A549 treated with ZK216348 at 1 μM for 4 hours (cell line): ENCODE data around the gene DENR. TPM values are rescaled to one million over a fixed set of nuclear protein-coding genes. Genes with fewer than 3 reads are reported as not detected.

ENCODE experiments used
- total RNA-seq: library from RNA; stranded (reverse); fragments of 200-300 nt; extraction: Qiagen RNA extraction; gene quantifications from 5 replicates; pipeline ENCODE4 v1.2.3, GENCODE V29; 2022; ENCODE audit warnings: low read depth

Gene DENR
- 51.9 to 71.8 TPM (median 59.0 TPM) in 5 replicates for total RNA-seq

DNA sequence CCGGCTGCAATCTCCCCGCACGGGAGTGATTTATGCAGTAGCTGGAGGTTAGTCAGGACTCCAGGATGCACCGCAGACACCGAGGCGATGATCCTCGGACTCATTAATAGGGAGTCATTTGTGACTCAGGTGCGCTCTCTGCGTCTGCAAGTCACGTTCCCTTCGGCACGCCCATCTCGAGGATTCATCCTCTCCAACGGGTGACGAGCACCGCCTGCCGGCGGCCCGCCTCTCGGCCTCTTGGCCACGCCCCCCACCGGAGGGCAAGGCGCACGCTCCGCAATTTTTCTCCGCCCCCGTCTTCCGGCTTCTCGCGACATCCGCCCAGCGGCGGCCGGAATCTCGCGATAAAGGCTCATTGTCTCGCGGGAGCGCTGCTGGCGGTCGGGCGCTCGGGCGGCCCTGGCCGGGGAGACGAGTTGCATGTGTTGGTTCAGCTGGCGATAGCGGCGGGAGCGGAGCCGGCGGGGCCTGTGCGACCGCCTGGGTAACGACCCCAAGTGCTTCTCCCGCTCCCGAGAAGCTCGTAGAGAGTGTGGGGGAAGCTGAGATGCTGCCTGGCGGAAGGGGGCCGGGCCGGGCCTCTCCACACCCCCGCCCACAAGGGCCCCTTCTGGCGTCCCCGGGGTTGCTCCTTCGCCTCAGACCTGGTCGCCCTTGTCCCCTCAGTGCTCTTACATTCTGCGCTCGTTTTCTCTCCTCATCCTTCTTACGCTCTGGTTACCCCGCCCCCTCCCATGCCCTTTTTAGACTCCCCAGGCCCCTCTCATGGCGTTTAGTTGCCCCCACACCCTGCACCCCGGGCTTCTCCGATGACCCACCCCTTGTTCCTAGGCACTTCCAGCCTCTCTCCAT, at the start of gene DENR:
DENR (plus strand) TSS at position 361 of the 855 bp plus-strand sequence. CDS start 878 bp downstream, outside the sequence.

GRCh38 chr12:122702890-122703611, 49.6 kb upstream of the DENR start, which contains the start of gene HCAR2:
HCAR2 (minus strand) TSS chr12:122703357; CDS start chr12:122703283, 74 bp downstream.

DNA sequence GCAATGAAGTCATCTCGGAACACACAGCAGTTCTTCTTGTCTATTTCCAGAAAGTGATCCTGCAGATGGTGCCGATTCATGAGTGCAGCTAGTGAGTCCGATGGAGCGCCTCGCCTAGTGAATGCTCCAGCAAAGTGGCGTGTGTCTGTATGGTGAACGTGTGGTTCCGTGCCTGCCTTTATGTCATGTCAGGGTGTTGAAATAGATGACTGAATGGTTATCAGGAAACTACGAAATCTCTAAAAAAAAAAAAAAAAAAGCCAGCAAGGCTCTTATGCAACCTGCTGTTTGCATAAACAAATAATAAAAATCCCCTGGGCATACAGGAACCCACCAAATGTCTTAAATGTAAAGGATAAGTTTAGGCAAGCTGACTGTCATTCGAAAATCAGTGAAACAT, 36.0 kb upstream of the DENR start, which contains the start of gene HCAR3:
HCAR3 (minus strand) TSS at position 154 of the 400 bp plus-strand sequence; CDS start at position 80, 74 bp downstream.

GRCh38 chr12:122730215-122731014, 22.2 kb upstream of the DENR start, which contains the start of gene HCAR1:
HCAR1 (minus strand) TSS chr12:122730844; CDS start chr12:122730339, 505 bp downstream.

Other genes with a start within 250 kb of the DENR start
- 49.0 to 105 TPM (median 54.8 TPM) in 5 replicates for gene RSRC2, start 225.9 kb upstream of the DENR start, total RNA-seq
- gene KNTC1, start 225.6 kb upstream of the DENR start, total RNA-seq: 21.2 to 24.4 TPM (median 22.5 TPM) in 5 replicates
- 0.18 to 0.19 TPM in 2 of 5 replicates, not detected in the others for gene HCAR2, start 49.5 kb upstream of the DENR start, total RNA-seq
- gene HCAR3, start 36.0 kb upstream of the DENR start, total RNA-seq: 0.06 to 0.14 TPM (median 0.11 TPM) in 3 of 5 replicates, not detected in the others
- 0.04 TPM in 2 of 5 replicates, not detected in the others for gene HCAR1, start 22.0 kb upstream of the DENR start, total RNA-seq
- gene CCDC62, start 21.7 kb downstream of the DENR start, total RNA-seq: 0.06 to 0.16 TPM (median 0.11 TPM) in 4 of 5 replicates, not detected in the other
- gene HIP1R, start 82.6 kb downstream of the DENR start, total RNA-seq: 10.2 to 19.9 TPM (median 17.4 TPM) in 5 replicates
- gene VPS37B, start 143.3 kb downstream of the DENR start, total RNA-seq: 27.7 to 30.8 TPM (median 28.8 TPM) in 5 replicates
- 7.2 to 11.1 TPM (median 9.8 TPM) in 5 replicates for gene ABCB9, start 213.6 kb downstream of the DENR start, total RNA-seq
- 12.2 to 17.5 TPM (median 15.9 TPM) in 5 replicates for gene OGFOD2, start 222.4 kb downstream of the DENR start, total RNA-seq
- gene ARL6IP4, start 227.9 kb downstream of the DENR start, total RNA-seq: 222 to 265 TPM (median 247 TPM) in 5 replicates